ENCODE data around the gene PSMC6. TPM values are rescaled to one million over a fixed set of nuclear protein-coding genes. Genes with fewer than 3 reads are reported as not detected.

Gene PSMC6
- total RNA-seq, result 10 to 100 TPM; 79.2 to 98.2 TPM

DNA sequence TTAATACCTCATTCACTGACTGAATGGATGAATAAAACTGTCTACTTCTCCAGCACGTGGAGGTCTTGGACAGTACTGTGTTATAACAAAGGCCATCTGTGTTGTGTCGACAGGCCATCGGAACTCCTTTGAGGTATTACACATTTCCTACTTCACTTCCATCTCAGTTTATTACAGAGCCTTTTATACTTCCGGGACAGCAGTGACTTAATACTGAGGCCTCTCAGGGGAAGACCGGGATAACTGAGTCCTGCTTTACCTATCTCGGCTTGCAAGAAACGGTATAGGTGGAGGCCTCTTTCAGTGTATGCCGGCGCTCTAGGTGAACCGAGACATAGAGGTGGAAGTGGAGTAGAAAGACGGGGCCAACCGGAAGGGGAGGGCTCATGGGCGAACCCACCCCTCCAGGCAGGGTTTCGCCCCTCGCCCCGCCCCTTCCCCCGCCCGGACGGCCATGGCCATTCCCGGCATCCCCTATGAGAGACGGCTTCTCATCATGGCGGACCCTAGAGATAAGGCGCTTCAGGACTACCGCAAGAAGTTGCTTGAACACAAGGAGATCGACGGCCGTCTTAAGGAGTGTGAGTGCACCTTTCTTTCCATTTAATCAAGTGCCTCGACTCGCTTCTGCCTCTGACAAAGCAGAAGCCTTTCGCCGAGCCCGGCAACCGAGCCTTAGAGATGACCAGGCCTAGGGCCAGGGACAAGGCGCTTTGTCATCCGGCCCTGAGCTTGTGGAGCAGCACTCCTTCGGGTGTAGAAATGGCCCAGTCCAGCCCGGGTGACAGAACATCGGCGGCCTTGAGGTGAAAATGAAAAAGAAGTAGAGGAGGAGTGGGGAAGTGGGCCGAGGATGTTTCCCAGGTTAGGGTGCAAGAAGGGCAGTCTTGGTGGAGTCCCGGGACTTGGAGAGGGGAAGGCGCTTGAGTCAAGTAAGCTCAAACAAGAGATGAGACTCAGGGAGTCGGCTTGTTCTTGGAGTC is at the start of gene PSMC6:
Gene PSMC6 (plus strand): TSS at position 477 of the 983 bp plus-strand sequence. CDS start 20 bp downstream, at position 497.

DNA sequence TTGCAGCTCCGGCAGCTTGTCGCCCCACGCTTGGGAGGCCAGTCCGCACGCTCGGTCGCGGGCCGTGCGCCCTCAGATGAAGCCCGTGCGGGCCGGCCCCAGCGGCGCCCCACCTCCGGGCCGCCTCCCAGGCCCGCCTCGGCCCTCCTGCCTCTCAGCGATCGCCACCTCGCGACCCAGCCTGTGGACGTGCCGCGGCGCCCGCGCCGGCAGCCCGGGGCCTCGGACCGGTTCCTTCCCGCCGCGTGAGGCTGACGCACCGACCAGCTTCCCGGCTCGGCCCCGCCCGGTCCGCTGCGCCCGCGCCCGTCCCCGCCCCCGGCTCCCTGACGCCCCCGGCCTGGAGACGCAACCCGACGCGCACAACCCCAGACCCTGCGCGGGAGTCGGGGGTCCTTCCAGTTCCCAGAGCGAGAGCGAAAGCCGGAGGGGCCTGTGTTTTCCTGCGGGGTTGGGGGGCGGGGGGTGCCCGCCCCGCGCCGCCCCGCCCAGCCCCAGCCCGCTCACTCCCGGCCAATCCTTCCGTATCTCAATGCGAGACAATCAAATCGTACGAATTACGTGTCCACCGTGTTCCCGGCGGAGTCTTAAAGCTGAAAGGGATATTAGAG is 11.4 kb upstream of the PSMC6 start, which contains the start of gene ERO1A:
Gene ERO1A (minus strand): TSS at position 78 of the 611 bp plus-strand sequence. CDS start 77 bp downstream, at position 1.

DNA sequence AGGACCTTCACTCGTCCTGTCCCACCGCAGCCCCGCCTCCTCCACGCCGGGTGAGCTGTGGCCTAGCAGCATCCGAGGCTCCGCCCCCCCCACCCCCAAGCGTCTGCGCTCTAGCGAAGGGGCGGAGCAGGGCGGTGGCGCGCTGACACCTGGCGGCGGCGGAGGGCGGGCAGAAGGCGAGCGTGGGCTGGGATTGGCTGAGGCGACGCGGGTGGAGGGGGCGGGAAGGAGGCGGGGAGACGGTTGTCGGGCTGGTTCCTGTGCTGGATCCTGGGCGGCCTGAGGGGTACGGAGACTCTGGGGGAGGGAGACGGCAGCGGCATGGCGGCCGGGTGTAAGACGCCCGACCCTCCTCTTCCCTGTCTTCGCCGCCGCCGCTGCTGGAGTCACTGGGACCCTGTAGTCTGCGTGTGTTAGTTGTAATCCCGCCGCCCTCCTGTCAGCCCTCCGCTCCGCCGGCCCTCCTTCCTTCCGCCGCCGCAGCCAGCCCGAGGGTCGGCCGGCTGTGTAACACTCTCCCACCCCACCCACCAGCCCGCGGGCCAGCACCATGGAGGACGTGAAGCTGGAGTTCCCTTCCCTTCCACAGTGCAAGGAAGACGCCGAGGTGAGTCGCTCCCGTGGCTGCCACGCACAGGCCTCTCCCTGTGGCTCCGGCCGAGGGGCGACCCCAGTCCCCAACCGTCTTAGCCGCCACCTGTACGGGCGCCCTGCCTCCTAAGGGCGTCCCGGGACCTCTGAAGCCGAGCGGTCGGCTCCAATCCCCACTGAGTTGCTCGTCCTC is 23.1 kb downstream of the PSMC6 start, which contains the start of gene STYX:
Gene STYX (plus strand): TSS at position 242 of the 784 bp plus-strand sequence. CDS start 309 bp downstream, at position 551.

Other genes starting within 250 kb of the PSMC6 start
- 1 to 10 TPM; 3.7 to 4.5 TPM for gene TXNDC16, start 154.7 kb upstream of the PSMC6 start, total RNA-seq
- gene GPR137C, start 154.4 kb upstream of the PSMC6 start, total RNA-seq, result under 1 TPM; 0.33 to 0.69 TPM
- gene ERO1A, start 11.6 kb upstream of the PSMC6 start, total RNA-seq, result 10 to 100 TPM; 51.3 to 60.6 TPM
- 10 to 100 TPM; 10.3 to 18.0 TPM for gene STYX, start 23.0 kb downstream of the PSMC6 start, total RNA-seq
- 10 to 100 TPM; 10.7 to 22.6 TPM for gene GNPNAT1, start 84.4 kb downstream of the PSMC6 start, total RNA-seq
- 100 to 1,000 TPM; 126 to 136 TPM for gene FERMT2, start 243.8 kb downstream of the PSMC6 start, total RNA-seq

Measured in melanocyte of skin (primary cell).